GM23338 (cell line): Measurements from ENCODE around the gene TEX26. TPM values are rescaled to one million over a fixed set of nuclear protein-coding genes. Genes with fewer than 3 reads are reported as not detected.

Experiments
- ATAC-seq: fragments of 200-7000 bp; cut with Tn5 transposase; 3 replicates; pipeline ENCODE4 v1.9.1; 2020
- DNase-seq: peaks from one replicate; pipeline ENCODE4 v3.0.0-alpha.2; 2015; ENCODE audit warnings: low spot score
- H2AFZ ChIP-seq: fragments of 200-600 bp; sonication (generic); 2 replicates; pipeline ENCODE4 v1.8.0; 2016; ENCODE audit warnings: antibody characterized with exemption, mild to moderate bottlenecking, moderate library complexity
- H3F3A ChIP-seq: fragments of 200-600 bp; sonication (generic); replicated peaks from 2 replicates; pipeline ENCODE4 v1.8.0; 2017; ENCODE audit warnings: antibody characterized with exemption, mixed run types, low read depth
- H3K27ac ChIP-seq: fragments of 200-600 bp; sonication (generic); 2 replicates; pipeline ENCODE4 v1.6.1; 2016; ENCODE audit warnings: low read depth
- H3K27me3 ChIP-seq: fragments of 200-600 bp; sonication (generic); 2 replicates; pipeline ENCODE4 v1.8.0; 2016; ENCODE audit warnings: mild to moderate bottlenecking, mixed run types, moderate library complexity; ENCODE audit not compliant: insufficient read depth
- H3K36me3 ChIP-seq: fragments of 200-600 bp; sonication (generic); 2 replicates; pipeline ENCODE4 v1.8.0; 2016; ENCODE audit warnings: mild to moderate bottlenecking; ENCODE audit not compliant: insufficient read depth
- H3K4me1 ChIP-seq: fragments of 200-600 bp; sonication (generic); 2 replicates; pipeline ENCODE4 v1.8.0; 2016; ENCODE audit warnings: mild to moderate bottlenecking, moderate library complexity; ENCODE audit not compliant: insufficient read depth
- H3K4me2 ChIP-seq: fragments of 200-600 bp; sonication (generic); 2 replicates; pipeline ENCODE4 v1.7.1; 2017; ENCODE audit warnings: mixed run types
- H3K4me3 ChIP-seq: fragments of 200-600 bp; sonication (generic); 2 replicates; pipeline ENCODE4 v1.6.1; 2016; ENCODE audit warnings: mixed run types
- H3K79me2 ChIP-seq: fragments of 200-600 bp; sonication (generic); replicated peaks from 2 replicates; pipeline ENCODE4 v1.8.0; 2017; ENCODE audit warnings: mild to moderate bottlenecking; ENCODE audit not compliant: insufficient read depth
- H3K9me2 ChIP-seq: fragments of 200-600 bp; sonication (generic); 2 replicates; pipeline ENCODE4 v1.8.0; 2017; ENCODE audit not compliant: insufficient read depth
- H4K20me1 ChIP-seq: fragments of 200-600 bp; sonication (generic); replicated peaks from 2 replicates; pipeline ENCODE4 v1.8.0; 2017; ENCODE audit warnings: mild to moderate bottlenecking; ENCODE audit not compliant: insufficient read depth
- H3K27ac Mint-ChIP-seq: 2 replicates; pipeline ENCODE4 v1.8.0; 2020; ENCODE audit warnings: inconsistent platforms, mild to moderate bottlenecking, moderate library complexity, mixed read lengths
- H3K27me3 Mint-ChIP-seq: 3 replicates; pipeline ENCODE4 v1.8.0; 2022; ENCODE audit warnings: low read depth, mild to moderate bottlenecking, moderate library complexity, mixed read lengths, inconsistent platforms; ENCODE audit not compliant: insufficient read depth, poor library complexity
- H3K36me3 Mint-ChIP-seq: 3 replicates; pipeline ENCODE4 v1.8.0; 2021; ENCODE audit warnings: low read depth, mild to moderate bottlenecking, inconsistent platforms, moderate library complexity, mixed read lengths
- H3K4me1 Mint-ChIP-seq: 3 replicates; pipeline ENCODE4 v1.8.0; 2020; ENCODE audit warnings: mild to moderate bottlenecking, inconsistent platforms, mixed read lengths
- H3K4me3 Mint-ChIP-seq: 3 replicates; pipeline ENCODE4 v1.8.0; 2021; ENCODE audit warnings: moderate library complexity, mild to moderate bottlenecking, inconsistent platforms, mixed read lengths
- H3K9me3 Mint-ChIP-seq: 3 replicates; pipeline ENCODE4 v1.8.0; 2020; ENCODE audit warnings: moderate library complexity, mild to moderate bottlenecking, inconsistent platforms, mixed read lengths
- CREB1 ChIP-seq: fragments of 250-450 bp; sonication (Bioruptor Pico); IDR thresholded peaks from 2 replicates; pipeline ENCODE4 v1.5.0; 2020; ENCODE audit warnings: low read depth, mild to moderate bottlenecking, moderate library complexity
- CTCF ChIP-seq, 2 experiments: fragments of 200-600 bp in 1 of 2; sonication (generic) in 1 of 2; conservative IDR thresholded peaks; 2 replicates each; pipeline versions ENCODE4 v1.5.1 to v1.6.1; 2016 to 2017; ENCODE audit warnings: antibody characterized with exemption in 2 of 2, low read depth in 2 of 2, mild to moderate bottlenecking in 2 of 2, moderate library complexity in 1 of 2
- ETS1 ChIP-seq: IDR thresholded peaks from 2 replicates; pipeline ENCODE4 v1.6.1; 2016; ENCODE audit warnings: antibody characterized with exemption
- EZH2 ChIP-seq: fragments of 200-600 bp; sonication (generic); IDR thresholded peaks from one replicate; pipeline ENCODE4 v1.8.0; 2017; ENCODE audit warnings: antibody characterized with exemption, mild to moderate bottlenecking, low read depth; ENCODE audit not compliant: unreplicated experiment
- EZH2phosphoT487 ChIP-seq: fragments of 200-600 bp; sonication (generic); IDR thresholded peaks from one replicate; pipeline ENCODE4 v1.8.1; 2018; ENCODE audit warnings: antibody characterized with exemption; ENCODE audit not compliant: unreplicated experiment
- JUNB ChIP-seq: IDR thresholded peaks from one replicate; pipeline ENCODE4 v1.6.1; 2016; ENCODE audit warnings: antibody characterized with exemption; ENCODE audit not compliant: unreplicated experiment
- NANOG ChIP-seq: IDR thresholded peaks from 2 replicates; pipeline ENCODE4 v1.6.1; 2016; ENCODE audit warnings: antibody characterized with exemption, borderline replicate concordance
- POLR2AphosphoS5 ChIP-seq: IDR thresholded peaks from 2 replicates; pipeline ENCODE4 v1.6.1; 2016; ENCODE audit warnings: antibody characterized with exemption, low read depth
- REST ChIP-seq: IDR thresholded peaks from one replicate; pipeline ENCODE4 v1.6.1; 2018; ENCODE audit warnings: antibody characterized with exemption; ENCODE audit not compliant: unreplicated experiment
- STAT1 ChIP-seq: IDR thresholded peaks from one replicate; pipeline ENCODE4 v1.6.1; 2016; ENCODE audit warnings: antibody characterized with exemption; ENCODE audit not compliant: unreplicated experiment
- ZNF114 ChIP-seq: fragments of 250-450 bp; sonication (Bioruptor Pico); IDR thresholded peaks from 2 replicates; pipeline ENCODE4 v1.5.0; 2020; ENCODE audit warnings: mild to moderate bottlenecking, moderate library complexity
- ZNF331 ChIP-seq: fragments of 250-450 bp; sonication (Bioruptor Pico); IDR thresholded peaks from 2 replicates; pipeline ENCODE4 v1.5.0; 2020; ENCODE audit warnings: low read depth, mild to moderate bottlenecking, moderate library complexity
- ZNF462 ChIP-seq: fragments of 250-450 bp; sonication (Bioruptor Pico); IDR thresholded peaks from 2 replicates; pipeline ENCODE4 v1.5.0; 2020; ENCODE audit warnings: mild to moderate bottlenecking, moderate library complexity
- polyA plus RNA-seq: library from polyadenylated mRNA; unstranded; fragments of >200 nt; fragmentation: Nextera tagmentation; extraction: Ambion mirVana; gene quantifications from 2 replicates; pipeline ENCODE4 v1.2.1, GENCODE V29; 2016
- total RNA-seq: library from RNA; depleted of rRNA; stranded (reverse); fragments of >200 nt; shearing (Covaris generic); gene quantifications from 2 replicates; pipeline ENCODE4 v1.2.3, GENCODE V29; 2014

The TEX26 gene
- total and polyA plus RNA-seq, 2 experiments from 2014 or later: not detected

GRCh38 chr13:30985637-30986205 is 53.3 kb downstream of the TEX26 start:
- peaks cover 22% of the 10 kb centered on the region for H3K4me1 Mint-ChIP-seq
- no peak overlapping the region for H3K4me2 ChIP-seq
- no peaks in the 10 kb centered on the region for H3K27me3 ChIP-seq
- H3K9me2 ChIP-seq: no peaks in the 10 kb centered on the region
- no peak overlapping the region for H3K4me3 Mint-ChIP-seq
- H3K4me1 ChIP-seq: peaks cover 20% of the 10 kb centered on the region; the same call in 1 of the 2 replicates
- H3K4me3 ChIP-seq: no peak overlapping the region
- H3F3A ChIP-seq: no peaks in the 10 kb centered on the region
- no peaks in the 10 kb centered on the region for H3K79me2 ChIP-seq
- TF ChIP-seq CREB1 (CRISPR knock-in tag): no peak
- no peak for TF ChIP-seq EZH2
- no peak for TF ChIP-seq CTCF (conservative IDR thresholded peaks at IDR 0.05; ENCODE audit: low read depth in 2 of 2)
- no peak for TF ChIP-seq ZNF331 (CRISPR knock-in tag)
- no peak for TF ChIP-seq STAT1
- no peak for TF ChIP-seq EZH2phosphoT487
- no peak for TF ChIP-seq ZNF462 (CRISPR knock-in tag)
- no peak for TF ChIP-seq REST
- no peak for TF ChIP-seq ETS1
- no peak for TF ChIP-seq ZNF114 (CRISPR knock-in tag)
- TF ChIP-seq JUNB: no peak
- no peak for TF ChIP-seq POLR2AphosphoS5
- no peak for TF ChIP-seq NANOG
- DNase-seq: no peak
- no peaks in the 10 kb centered on the region for H4K20me1 ChIP-seq
- no peak for ATAC-seq
- 0 out of 2 replicates have a peak overlapping the region, but pooled peaks have one; percentile 5 for H2AFZ ChIP-seq
- no peaks in the 10 kb centered on the region for H3K36me3 Mint-ChIP-seq
- no peak overlapping the region for H3K27ac Mint-ChIP-seq
- no peaks in the 10 kb centered on the region for H3K9me3 Mint-ChIP-seq
- no peaks in the 10 kb centered on the region for H3K36me3 ChIP-seq
- H3K27me3 Mint-ChIP-seq: no peaks in the 10 kb centered on the region
- H3K27ac ChIP-seq: no peak overlapping the region
